Activated CD8-positive, alpha-beta memory T cell treated with anti-CD3 and anti-CD28 coated beads, Interleukin-2, amount 50 U/mL, for 1 hour (primary cell): Measurements from ENCODE around the gene PLXNB3.
"Not testable (repeated sequence)": the region's sequence is repeated elsewhere in the genome, so short reads cannot be mapped to it uniquely, and the experiment has no call there.

Experiments
- DNase-seq: peaks from one replicate; pipeline ENCODE4 v3.0.0-alpha.2; 2020; ENCODE audit errors: extremely low read depth

Gene PLXNB3

DNA sequence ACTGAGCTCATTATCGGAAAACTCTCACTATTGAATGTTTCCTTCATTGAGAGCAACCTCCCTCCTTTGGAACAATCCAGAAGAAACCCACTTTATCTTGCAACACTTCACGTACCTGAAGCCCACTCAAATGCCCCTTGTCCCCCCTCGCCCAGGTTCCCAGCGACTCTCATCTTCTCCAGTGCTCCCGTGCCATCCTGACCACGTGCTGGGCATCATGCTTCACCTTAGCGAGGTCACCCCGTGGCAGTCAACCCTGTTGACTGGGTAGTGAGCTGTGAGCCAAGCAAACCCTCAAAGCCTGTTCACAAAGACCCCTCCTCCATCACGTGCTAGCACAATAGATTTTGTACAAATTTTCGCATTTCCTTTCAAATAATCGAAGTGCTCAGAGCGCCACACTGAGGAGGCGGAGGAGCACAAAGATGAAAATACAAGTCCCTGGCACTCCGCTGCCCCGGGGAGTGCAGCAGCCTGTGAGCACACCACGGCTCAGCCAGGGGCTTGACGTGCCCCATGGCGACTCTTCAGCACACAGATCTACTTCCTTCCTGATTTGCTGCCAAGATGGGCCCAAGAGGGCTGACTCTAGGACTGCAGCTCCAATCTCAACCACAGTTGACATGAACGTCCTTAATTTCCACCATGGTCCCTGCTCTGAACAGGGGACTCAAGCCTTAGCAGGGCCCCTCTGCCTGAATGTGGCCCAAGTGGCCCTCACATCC lies 50.7 kb downstream of the PLXNB3 start:
- no peak for DNase-seq

DNA sequence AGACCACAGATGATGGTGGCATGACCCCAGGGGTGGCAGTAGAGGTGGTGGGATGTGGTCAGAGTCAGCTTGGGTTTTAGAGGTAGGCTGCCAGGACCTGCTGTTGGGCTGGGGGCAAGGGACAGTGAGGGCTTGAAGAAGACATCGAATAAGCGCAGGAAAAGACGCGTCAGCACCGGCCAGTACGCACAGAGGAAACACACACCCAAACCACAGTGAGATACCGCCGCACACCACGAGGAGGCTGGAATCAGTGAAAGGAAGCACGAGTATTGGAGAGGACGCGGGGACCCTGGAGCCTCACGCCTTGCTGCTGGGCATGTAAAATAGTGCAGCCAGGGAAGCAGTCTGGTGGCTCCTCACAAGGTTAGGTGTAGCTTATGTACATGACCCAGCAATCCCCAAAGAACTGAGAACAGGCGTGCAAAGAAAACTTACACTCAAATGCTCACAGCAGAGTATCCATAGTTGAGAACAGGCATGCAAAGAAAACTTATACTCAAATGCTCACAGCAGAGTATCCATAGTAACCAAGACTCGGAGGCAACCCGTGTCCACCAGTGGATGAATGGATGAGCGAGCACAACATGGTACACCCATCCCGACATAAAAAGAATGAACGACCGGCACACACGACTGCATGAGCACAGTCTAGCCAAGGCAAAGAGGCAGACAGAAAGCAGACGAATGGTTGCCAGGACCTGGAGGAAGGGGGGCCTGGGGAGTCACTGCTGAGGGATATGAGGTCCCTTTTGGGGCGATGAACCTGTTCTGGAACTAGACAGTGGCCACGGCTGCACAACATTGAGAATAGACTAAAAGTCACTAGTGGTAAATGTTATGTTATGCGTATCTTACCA lies 53.0 kb downstream of the PLXNB3 start:
- no peak for DNase-seq

DNA sequence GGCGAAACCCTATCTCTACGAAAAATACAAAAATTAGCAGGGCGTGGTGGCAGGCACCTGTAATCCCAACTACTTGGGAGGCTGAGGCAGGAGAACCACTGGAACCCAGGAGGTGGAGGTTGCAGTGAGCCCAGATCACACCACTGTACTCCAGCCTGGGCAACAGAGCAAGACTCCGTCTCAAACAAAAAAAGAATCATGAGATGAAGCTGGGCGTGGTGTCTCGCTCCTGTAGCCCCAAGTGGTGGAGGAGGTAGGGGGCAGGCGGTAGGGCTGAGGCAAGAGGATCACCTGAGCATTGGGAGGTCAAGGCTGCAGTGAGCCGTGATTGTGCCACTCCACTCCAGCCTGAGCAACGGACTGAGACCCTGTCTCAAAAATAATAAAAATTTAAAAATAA lies 54.0 kb downstream of the PLXNB3 start:
- not testable (repeated sequence) for DNase-seq

GRCh38 chrX:153818571-153819383 lies 54.7 kb downstream of the PLXNB3 start:
- DNase-seq, result no peak

DNA sequence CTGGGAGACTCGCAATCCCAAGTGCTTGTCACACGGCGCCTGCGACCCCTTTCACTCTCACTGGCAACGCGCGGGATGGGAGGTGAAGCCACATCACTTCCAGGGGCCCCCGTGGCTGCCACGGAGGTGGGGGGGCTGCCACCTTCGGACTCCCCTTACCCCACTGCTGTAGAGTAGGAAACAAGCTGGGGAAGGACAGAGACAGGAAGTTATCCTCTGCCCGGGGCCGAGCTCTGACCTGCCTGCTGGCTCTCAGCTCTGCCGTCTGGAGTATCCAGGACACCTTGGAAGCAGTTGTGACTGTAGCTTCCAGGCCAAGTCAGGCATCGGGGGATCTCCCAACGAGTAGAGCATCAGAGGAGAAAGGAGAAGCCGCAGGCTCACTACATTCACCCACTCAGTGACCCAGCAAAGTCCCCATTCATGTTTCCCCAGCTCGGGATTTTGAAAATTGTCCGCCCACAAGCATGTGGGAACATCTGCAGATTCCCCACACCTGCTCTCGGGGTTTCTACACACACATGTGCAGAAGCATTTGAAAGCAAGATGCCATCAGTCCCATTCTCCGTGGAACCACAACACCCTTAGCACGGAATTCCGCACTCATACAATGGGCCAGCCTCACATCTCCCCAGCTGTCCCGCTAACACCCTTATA lies 55.5 kb downstream of the PLXNB3 start:
- DNase-seq, result no peak

GRCh38 chrX:153820601-153821000 lies 56.6 kb downstream of the PLXNB3 start:
- no peak for DNase-seq

DNA sequence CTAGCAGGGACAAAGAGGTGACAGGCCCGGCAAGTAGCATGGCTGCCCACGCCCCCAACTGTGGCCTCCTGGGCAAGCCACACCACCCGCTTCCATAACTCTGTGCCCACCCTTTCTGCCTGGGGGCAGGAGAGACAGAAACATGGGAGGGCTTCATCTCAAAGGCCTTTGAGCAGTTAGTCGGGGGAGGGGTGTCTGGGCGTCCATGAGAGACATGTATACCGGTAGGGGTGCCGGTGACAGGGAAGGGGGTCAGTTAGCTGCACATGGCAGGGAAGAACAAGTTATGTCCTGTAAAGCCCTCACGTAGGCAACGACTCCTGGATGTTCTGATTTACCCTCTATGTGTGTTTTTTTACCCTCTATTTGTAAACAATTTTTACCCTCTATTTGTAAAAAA lies 57.0 kb downstream of the PLXNB3 start:
- DNase-seq, result no peak

GRCh38 chrX:153824348-153824747 lies 60.3 kb downstream of the PLXNB3 start:
- no peak for DNase-seq

DNA sequence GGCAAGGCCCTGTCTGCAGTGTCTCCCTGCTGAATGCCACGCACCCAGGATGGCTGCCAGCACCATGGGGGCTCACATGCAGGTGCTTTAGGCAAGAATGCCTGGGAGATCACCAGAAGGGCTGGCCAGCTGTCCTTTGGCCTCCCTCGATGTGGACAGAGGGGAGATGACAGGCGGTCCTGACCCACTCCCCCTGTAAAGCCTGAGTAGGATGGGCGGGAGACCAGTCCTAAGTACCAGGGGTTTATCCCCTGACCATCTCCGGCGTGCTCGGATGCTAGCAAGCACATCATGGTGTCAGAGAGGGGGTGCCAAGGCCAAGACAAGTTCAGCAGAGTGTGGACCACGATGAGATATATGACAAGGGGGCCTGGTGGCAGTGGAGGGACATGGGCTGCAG lies 61.0 kb downstream of the PLXNB3 start:
- DNase-seq, result no peak
